ENCODE results near the gene GPR32.

The GPR32 gene

DNA sequence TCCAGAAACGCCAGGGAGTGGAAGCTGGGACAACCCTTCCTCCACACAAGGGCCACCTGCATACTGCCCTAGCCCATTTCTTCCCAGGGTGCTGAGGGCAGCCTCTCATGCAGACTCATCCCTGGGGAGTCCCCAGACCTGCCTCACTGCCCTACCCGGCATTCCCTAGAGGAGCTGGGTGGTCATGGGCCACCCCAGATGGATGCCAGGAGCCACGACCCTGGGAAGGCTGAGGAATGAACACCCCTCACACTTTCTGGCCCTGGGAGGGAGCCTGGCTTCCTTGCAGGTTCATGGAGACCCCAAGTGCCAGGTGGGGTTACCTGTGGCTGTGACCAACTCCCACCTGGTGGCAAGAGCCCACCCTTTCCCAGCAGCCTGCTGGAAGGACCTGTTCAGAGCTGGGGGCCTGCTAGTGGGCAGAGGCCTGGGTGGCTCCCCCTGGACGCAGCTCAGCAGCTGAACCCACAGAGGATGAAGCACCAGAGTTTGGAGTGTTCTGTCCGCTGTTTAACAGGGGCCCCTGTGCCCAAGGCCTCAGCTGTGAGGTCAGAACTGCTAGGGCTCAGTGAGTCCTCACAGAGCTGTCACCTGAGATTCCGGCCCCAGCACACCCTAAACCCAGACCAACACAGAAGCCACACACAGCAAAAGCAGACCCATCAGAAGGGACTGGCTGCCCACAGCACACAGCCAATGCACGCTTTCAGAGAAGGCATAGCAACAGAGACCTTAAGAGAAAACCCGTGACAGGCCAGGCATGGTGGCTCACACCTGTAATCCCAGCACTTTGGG, 26.6 kb downstream of the GPR32 start:
- Histone ChIP-seq H3K9me3 (ENCODE audit: severe bottlenecking) (no peaks in the 10 kb centered on the region), H3K27me3 (ENCODE audit: insufficient read depth, low read depth, severe bottlenecking) (no peaks in the 10 kb centered on the region), H3K36me3 (peaks cover 65% of the 10 kb centered on the region), H3K4me3 (ENCODE audit: low read depth, low read length) (no peak overlapping the region), H3K27ac (no peak overlapping the region; the same call in 1 of the 2 replicates)
- TF ChIP-seq, protein P1, sequence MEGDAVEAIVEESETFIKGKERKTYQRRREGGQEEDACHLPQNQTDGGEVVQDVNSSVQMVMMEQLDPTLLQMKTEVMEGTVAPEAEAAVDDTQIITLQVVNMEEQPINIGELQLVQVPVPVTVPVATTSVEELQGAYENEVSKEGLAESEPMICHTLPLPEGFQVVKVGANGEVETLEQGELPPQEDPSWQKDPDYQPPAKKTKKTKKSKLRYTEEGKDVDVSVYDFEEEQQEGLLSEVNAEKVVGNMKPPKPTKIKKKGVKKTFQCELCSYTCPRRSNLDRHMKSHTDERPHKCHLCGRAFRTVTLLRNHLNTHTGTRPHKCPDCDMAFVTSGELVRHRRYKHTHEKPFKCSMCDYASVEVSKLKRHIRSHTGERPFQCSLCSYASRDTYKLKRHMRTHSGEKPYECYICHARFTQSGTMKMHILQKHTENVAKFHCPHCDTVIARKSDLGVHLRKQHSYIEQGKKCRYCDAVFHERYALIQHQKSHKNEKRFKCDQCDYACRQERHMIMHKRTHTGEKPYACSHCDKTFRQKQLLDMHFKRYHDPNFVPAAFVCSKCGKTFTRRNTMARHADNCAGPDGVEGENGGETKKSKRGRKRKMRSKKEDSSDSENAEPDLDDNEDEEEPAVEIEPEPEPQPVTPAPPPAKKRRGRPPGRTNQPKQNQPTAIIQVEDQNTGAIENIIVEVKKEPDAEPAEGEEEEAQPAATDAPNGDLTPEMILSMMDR (IDR thresholded peaks at IDR 0.05; ENCODE audit: low read depth, low read length) = no peak
- no peak for DNase-seq

DNA sequence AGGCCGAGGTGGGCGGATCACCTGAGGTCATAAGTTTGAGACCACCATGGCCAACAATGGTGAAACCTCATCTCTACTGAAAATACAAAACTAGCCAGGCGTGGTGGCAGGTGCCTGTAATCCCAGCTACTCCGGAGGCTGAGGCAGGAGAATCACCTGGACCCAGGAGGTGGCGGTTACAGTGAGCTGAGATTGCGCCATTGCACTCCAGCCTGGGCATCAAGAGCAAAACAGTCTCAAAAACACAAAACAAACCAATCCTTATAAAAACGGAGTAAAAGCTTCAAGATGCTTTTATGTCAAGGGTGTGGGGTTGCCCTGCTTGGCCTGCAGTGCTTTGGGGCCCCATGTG, 27.1 kb downstream of the GPR32 start:
- H3K27ac ChIP-seq = no peak overlapping the region
- peaks cover 71% of the 10 kb centered on the region for H3K36me3 ChIP-seq
- no peaks in the 10 kb centered on the region for H3K9me3 ChIP-seq (ENCODE audit: severe bottlenecking)
- H3K4me3 ChIP-seq (ENCODE audit: low read depth, low read length) = no peak overlapping the region
- TF ChIP-seq, protein P1 (IDR thresholded peaks at IDR 0.05; ENCODE audit: low read depth, low read length) = no peak
- H3K27me3 ChIP-seq (ENCODE audit: insufficient read depth, low read depth, severe bottlenecking) = no peaks in the 10 kb centered on the region
- DNase-seq = no peak

DNA sequence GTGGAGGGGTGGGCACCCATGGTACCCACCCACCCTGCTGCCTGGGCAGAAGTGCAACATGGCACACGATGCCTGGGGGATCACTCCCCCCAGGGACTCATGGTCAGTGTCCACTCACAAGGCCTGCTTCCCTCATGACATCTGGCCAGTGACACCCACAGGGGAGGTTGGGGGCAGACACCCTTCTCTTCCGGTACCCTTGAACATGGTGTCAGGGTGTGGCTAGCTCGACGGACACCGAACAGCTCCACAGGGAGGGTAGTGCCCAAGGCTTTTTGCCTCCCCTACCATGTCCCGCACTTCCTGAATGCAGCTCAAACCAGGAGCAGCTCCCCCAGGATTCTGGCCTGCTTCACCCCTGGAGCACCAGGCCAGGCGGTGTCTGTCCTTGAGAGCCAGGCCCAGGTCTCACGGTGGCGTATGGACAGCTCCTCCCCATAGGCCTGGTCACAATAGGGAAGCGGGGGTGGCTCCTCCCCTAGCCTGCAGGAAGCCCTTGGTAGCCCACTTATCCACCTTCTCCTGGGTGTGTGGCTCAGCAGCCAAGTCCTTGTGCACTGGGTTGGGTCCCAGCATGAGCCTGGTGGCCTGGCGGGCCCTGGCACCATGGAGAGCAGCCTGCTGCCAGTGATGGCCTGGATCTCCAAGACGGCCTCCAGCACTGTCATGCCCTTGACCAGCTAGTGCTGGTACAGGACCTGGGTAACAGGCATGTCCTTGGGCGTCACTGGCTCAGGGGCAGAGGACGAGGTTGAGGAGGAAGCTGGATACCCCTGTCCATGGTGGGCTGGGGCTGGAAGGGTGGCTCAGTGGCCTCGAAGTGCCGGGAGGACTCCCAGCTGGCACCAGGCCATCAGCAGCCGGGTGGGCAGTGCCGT, 27.8 kb downstream of the GPR32 start:
- Histone ChIP-seq H3K4me3 (ENCODE audit: low read depth, low read length) (no peak overlapping the region), H3K9me3 (ENCODE audit: severe bottlenecking) (no peaks in the 10 kb centered on the region), H3K27me3 (ENCODE audit: insufficient read depth, low read depth, severe bottlenecking) (no peaks in the 10 kb centered on the region), H3K27ac (no peak overlapping the region), H3K36me3 (peaks cover 77% of the 10 kb centered on the region)
- DNase-seq = no peak
- TF ChIP-seq, protein P1 (IDR thresholded peaks at IDR 0.05; ENCODE audit: low read depth, low read length) = no peak

DNA sequence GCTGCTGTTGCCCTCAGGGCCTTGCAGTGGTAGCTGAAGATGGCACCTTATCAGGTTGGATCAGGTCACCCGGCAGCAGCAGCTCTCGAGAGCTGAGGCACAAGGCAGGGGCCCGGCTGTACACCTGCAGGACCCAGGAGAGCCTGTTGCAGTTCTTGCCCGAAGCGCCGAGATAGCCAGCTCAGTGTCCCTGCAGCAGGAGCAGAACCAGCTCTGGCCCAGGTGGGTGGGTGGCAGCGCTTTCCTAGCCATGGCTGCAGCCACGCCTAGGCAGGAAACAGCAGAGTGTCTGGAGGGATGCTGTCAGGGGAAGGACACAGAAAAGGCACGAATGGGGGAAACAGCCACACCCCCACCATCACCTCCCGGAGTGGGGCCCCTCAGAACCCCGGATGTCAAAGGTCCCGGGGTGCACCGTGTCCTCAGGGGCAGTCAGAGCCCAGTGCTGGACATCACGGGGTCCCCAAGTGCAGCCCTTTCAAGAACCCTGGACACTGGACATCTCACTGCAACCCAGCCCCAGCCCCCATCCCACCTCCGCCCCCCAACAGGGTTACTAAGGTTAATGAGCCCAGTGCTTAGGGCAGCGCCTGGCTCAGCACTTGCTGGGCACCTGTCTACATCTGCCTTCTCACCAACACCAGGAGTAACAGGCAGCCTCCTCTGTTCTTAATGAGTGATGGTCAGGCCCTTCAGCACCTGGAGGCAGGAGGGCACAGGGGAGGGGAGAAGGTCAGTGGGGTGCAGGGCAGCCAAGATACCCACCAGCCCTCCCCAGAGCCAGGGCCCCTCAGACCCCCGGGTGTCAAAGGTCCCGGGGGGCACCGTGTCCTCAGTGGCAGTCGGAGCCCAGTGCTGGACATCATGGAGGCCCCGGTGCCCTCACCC, 28.6 kb downstream of the GPR32 start:
- DNase-seq = no peak
- Histone ChIP-seq H3K27ac (no peak overlapping the region), H3K4me3 (ENCODE audit: low read depth, low read length) (no peak overlapping the region), H3K9me3 (ENCODE audit: severe bottlenecking) (no peaks in the 10 kb centered on the region), H3K36me3 (peaks cover 85% of the 10 kb centered on the region), H3K27me3 (ENCODE audit: insufficient read depth, low read depth, severe bottlenecking) (no peaks in the 10 kb centered on the region)
- TF ChIP-seq, protein P1 (IDR thresholded peaks at IDR 0.05; ENCODE audit: low read depth, low read length) = no peak

DNA sequence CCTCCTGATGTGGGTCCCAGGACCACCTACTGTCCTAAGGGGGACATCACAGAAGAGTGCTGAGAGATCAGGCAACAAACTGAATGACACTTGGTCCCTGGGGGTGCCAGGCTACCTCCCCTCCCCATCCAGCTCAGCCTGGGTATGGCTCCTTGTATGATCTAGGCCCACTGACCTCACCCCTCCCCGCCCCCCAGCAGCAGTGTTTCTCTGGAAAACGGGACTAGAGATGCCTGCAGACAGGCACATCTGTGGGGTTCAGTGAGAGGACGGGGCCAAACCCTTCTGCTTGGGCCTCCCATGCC, 29.2 kb downstream of the GPR32 start:
- Histone ChIP-seq H3K27me3 (ENCODE audit: insufficient read depth, low read depth, severe bottlenecking) (no peaks in the 10 kb centered on the region), H3K4me3 (ENCODE audit: low read depth, low read length) (no peak overlapping the region), H3K9me3 (ENCODE audit: severe bottlenecking) (no peaks in the 10 kb centered on the region), H3K27ac (no peak overlapping the region), H3K36me3 (peaks cover 85% of the 10 kb centered on the region)
- TF ChIP-seq, protein P1 (IDR thresholded peaks at IDR 0.05; ENCODE audit: low read depth, low read length) = no peak
- no peak for DNase-seq

All from WERI-Rb-1 (cell line).